Fibroblast of skin of right quadriceps (primary cell): Measurements from ENCODE around the gene PDZRN4.
"Not testable (repeated sequence)": the region's sequence is repeated elsewhere in the genome, so short reads cannot be mapped to it uniquely, and the experiment has no call there.

Experiments used
- DNase-seq: peaks from one replicate; pipeline ENCODE4 v3.0.0-alpha.2; 2013

The PDZRN4 gene

GRCh38 chr12:41287500-41288141, 99.5 kb downstream of the PDZRN4 start:
- DNase-seq, result no peak

- no peak for DNase-seq
Measured at GRCh38 chr12:41288142-41288811, 100.2 kb downstream of the PDZRN4 start.

- DNase-seq, result no peak
Measured at GRCh38 chr12:41289501-41289900, 101.4 kb downstream of the PDZRN4 start.

GRCh38 chr12:41293011-41293410, 104.9 kb downstream of the PDZRN4 start:
- no peak for DNase-seq

GRCh38 chr12:41293461-41293860, 105.3 kb downstream of the PDZRN4 start:
- DNase-seq, result no peak

GRCh38 chr12:41302979-41303403, 114.9 kb downstream of the PDZRN4 start:
- DNase-seq, result no peak

- DNase-seq, result no peak
Measured at GRCh38 chr12:41304526-41304925, 116.4 kb downstream of the PDZRN4 start.

GRCh38 chr12:41310367-41310766, 122.2 kb downstream of the PDZRN4 start:
- DNase-seq, result no peak

- DNase-seq, result no peak
Measured at GRCh38 chr12:41311883-41312282, 123.8 kb downstream of the PDZRN4 start.

GRCh38 chr12:41312451-41312850, 124.3 kb downstream of the PDZRN4 start:
- not testable (repeated sequence) for DNase-seq

- no peak for DNase-seq
Measured at GRCh38 chr12:41325336-41325735, 137.2 kb downstream of the PDZRN4 start.

GRCh38 chr12:41327096-41327895, 139.2 kb downstream of the PDZRN4 start:
- DNase-seq, result no peak

GRCh38 chr12:41333974-41334373, 145.9 kb downstream of the PDZRN4 start:
- DNase-seq, result no peak

- no peak for DNase-seq
Measured at GRCh38 chr12:41334390-41334789, 146.3 kb downstream of the PDZRN4 start.

GRCh38 chr12:41336041-41336549, 148.0 kb downstream of the PDZRN4 start:
- DNase-seq, result no peak

- DNase-seq, result no peak
Measured at GRCh38 chr12:41339784-41340183, 151.7 kb downstream of the PDZRN4 start.

- DNase-seq, result no peak
Measured at GRCh38 chr12:41344776-41345470, 156.8 kb downstream of the PDZRN4 start.

- no peak for DNase-seq
Measured at GRCh38 chr12:41348198-41348597, 160.1 kb downstream of the PDZRN4 start.

- no peak for DNase-seq
Measured at GRCh38 chr12:41356181-41356580, 168.1 kb downstream of the PDZRN4 start.

- DNase-seq, result no peak
Measured at GRCh38 chr12:41361738-41362137, 173.6 kb downstream of the PDZRN4 start.

GRCh38 chr12:41362510-41362909, 174.4 kb downstream of the PDZRN4 start:
- DNase-seq, result no peak

GRCh38 chr12:41362931-41363330, 174.8 kb downstream of the PDZRN4 start:
- no peak for DNase-seq

- no peak for DNase-seq
Measured at GRCh38 chr12:41364211-41364610, 176.1 kb downstream of the PDZRN4 start.
